ENCODE measurements around the gene ARHGAP15.

DNA sequence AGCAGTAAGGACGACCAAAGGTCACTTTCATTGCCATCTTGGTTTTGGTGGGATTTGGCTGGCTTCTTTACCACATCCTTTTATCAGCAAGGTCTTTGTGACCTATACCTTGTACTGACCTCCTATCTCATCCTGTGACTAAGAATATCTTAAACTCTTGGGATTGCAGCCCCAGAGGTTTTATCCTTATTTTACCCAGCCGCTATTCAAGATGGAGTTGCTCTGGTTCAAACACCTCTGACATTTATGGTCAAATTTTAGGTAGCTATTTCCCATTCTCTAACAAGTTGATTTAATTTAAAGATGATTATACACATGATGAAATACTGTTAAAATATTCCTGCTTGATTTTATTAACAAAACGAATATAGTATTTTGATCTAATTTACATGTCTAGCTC is 326.1 kb downstream of the ARHGAP15 start:
- no peak for TF ChIP-seq POLR2A (IDR thresholded peaks at IDR 0.05)
- TF ChIP-seq, protein P1, sequence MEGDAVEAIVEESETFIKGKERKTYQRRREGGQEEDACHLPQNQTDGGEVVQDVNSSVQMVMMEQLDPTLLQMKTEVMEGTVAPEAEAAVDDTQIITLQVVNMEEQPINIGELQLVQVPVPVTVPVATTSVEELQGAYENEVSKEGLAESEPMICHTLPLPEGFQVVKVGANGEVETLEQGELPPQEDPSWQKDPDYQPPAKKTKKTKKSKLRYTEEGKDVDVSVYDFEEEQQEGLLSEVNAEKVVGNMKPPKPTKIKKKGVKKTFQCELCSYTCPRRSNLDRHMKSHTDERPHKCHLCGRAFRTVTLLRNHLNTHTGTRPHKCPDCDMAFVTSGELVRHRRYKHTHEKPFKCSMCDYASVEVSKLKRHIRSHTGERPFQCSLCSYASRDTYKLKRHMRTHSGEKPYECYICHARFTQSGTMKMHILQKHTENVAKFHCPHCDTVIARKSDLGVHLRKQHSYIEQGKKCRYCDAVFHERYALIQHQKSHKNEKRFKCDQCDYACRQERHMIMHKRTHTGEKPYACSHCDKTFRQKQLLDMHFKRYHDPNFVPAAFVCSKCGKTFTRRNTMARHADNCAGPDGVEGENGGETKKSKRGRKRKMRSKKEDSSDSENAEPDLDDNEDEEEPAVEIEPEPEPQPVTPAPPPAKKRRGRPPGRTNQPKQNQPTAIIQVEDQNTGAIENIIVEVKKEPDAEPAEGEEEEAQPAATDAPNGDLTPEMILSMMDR (IDR thresholded peaks at IDR 0.05): no peak
- no peak for TF ChIP-seq POLR2AphosphoS5 (IDR thresholded peaks at IDR 0.05)
